GM23338 (cell line): ENCODE measurements around the gene PRCC. TPM values are rescaled to one million over a fixed set of nuclear protein-coding genes. Genes with fewer than 3 reads are reported as not detected.

Experiments
- ATAC-seq: fragments of 200-7000 bp; cut with Tn5 transposase; 3 replicates; pipeline ENCODE4 v1.9.1; 2020
- DNase-seq: peaks from one replicate; pipeline ENCODE4 v3.0.0-alpha.2; 2015; ENCODE audit warnings: low spot score
- H2AFZ ChIP-seq: fragments of 200-600 bp; sonication (generic); 2 replicates; pipeline ENCODE4 v1.8.0; 2016; ENCODE audit warnings: antibody characterized with exemption, mild to moderate bottlenecking, moderate library complexity
- H3F3A ChIP-seq: fragments of 200-600 bp; sonication (generic); replicated peaks from 2 replicates; pipeline ENCODE4 v1.8.0; 2017; ENCODE audit warnings: antibody characterized with exemption, mixed run types, low read depth
- H3K27ac ChIP-seq: fragments of 200-600 bp; sonication (generic); 2 replicates; pipeline ENCODE4 v1.6.1; 2016; ENCODE audit warnings: low read depth
- H3K27me3 ChIP-seq: fragments of 200-600 bp; sonication (generic); 2 replicates; pipeline ENCODE4 v1.8.0; 2016; ENCODE audit warnings: mild to moderate bottlenecking, mixed run types, moderate library complexity; ENCODE audit not compliant: insufficient read depth
- H3K36me3 ChIP-seq: fragments of 200-600 bp; sonication (generic); 2 replicates; pipeline ENCODE4 v1.8.0; 2016; ENCODE audit warnings: mild to moderate bottlenecking; ENCODE audit not compliant: insufficient read depth
- H3K4me1 ChIP-seq: fragments of 200-600 bp; sonication (generic); 2 replicates; pipeline ENCODE4 v1.8.0; 2016; ENCODE audit warnings: mild to moderate bottlenecking, moderate library complexity; ENCODE audit not compliant: insufficient read depth
- H3K4me2 ChIP-seq: fragments of 200-600 bp; sonication (generic); 2 replicates; pipeline ENCODE4 v1.7.1; 2017; ENCODE audit warnings: mixed run types
- H3K4me3 ChIP-seq: fragments of 200-600 bp; sonication (generic); 2 replicates; pipeline ENCODE4 v1.6.1; 2016; ENCODE audit warnings: mixed run types
- H3K79me2 ChIP-seq: fragments of 200-600 bp; sonication (generic); replicated peaks from 2 replicates; pipeline ENCODE4 v1.8.0; 2017; ENCODE audit warnings: mild to moderate bottlenecking; ENCODE audit not compliant: insufficient read depth
- H3K9me2 ChIP-seq: fragments of 200-600 bp; sonication (generic); 2 replicates; pipeline ENCODE4 v1.8.0; 2017; ENCODE audit not compliant: insufficient read depth
- H4K20me1 ChIP-seq: fragments of 200-600 bp; sonication (generic); replicated peaks from 2 replicates; pipeline ENCODE4 v1.8.0; 2017; ENCODE audit warnings: mild to moderate bottlenecking; ENCODE audit not compliant: insufficient read depth
- H3K27ac Mint-ChIP-seq: 2 replicates; pipeline ENCODE4 v1.8.0; 2020; ENCODE audit warnings: inconsistent platforms, mild to moderate bottlenecking, moderate library complexity, mixed read lengths
- H3K27me3 Mint-ChIP-seq: 3 replicates; pipeline ENCODE4 v1.8.0; 2022; ENCODE audit warnings: low read depth, mild to moderate bottlenecking, moderate library complexity, mixed read lengths, inconsistent platforms; ENCODE audit not compliant: insufficient read depth, poor library complexity
- H3K36me3 Mint-ChIP-seq: 3 replicates; pipeline ENCODE4 v1.8.0; 2021; ENCODE audit warnings: low read depth, mild to moderate bottlenecking, inconsistent platforms, moderate library complexity, mixed read lengths
- H3K4me1 Mint-ChIP-seq: 3 replicates; pipeline ENCODE4 v1.8.0; 2020; ENCODE audit warnings: mild to moderate bottlenecking, inconsistent platforms, mixed read lengths
- H3K4me3 Mint-ChIP-seq: 3 replicates; pipeline ENCODE4 v1.8.0; 2021; ENCODE audit warnings: moderate library complexity, mild to moderate bottlenecking, inconsistent platforms, mixed read lengths
- H3K9me3 Mint-ChIP-seq: 3 replicates; pipeline ENCODE4 v1.8.0; 2020; ENCODE audit warnings: moderate library complexity, mild to moderate bottlenecking, inconsistent platforms, mixed read lengths
- CREB1 ChIP-seq: fragments of 250-450 bp; sonication (Bioruptor Pico); IDR thresholded peaks from 2 replicates; pipeline ENCODE4 v1.5.0; 2020; ENCODE audit warnings: low read depth, mild to moderate bottlenecking, moderate library complexity
- EZH2phosphoT487 ChIP-seq: fragments of 200-600 bp; sonication (generic); IDR thresholded peaks from one replicate; pipeline ENCODE4 v1.8.1; 2018; ENCODE audit warnings: antibody characterized with exemption; ENCODE audit not compliant: unreplicated experiment
- NANOG ChIP-seq: IDR thresholded peaks from 2 replicates; pipeline ENCODE4 v1.6.1; 2016; ENCODE audit warnings: antibody characterized with exemption, borderline replicate concordance
- ZNF331 ChIP-seq: fragments of 250-450 bp; sonication (Bioruptor Pico); IDR thresholded peaks from 2 replicates; pipeline ENCODE4 v1.5.0; 2020; ENCODE audit warnings: low read depth, mild to moderate bottlenecking, moderate library complexity
- ZNF462 ChIP-seq: fragments of 250-450 bp; sonication (Bioruptor Pico); IDR thresholded peaks from 2 replicates; pipeline ENCODE4 v1.5.0; 2020; ENCODE audit warnings: mild to moderate bottlenecking, moderate library complexity
- polyA plus RNA-seq: library from polyadenylated mRNA; unstranded; fragments of >200 nt; fragmentation: Nextera tagmentation; extraction: Ambion mirVana; gene quantifications from 2 replicates; pipeline ENCODE4 v1.2.1, GENCODE V29; 2016
- total RNA-seq: library from RNA; depleted of rRNA; stranded (reverse); fragments of >200 nt; shearing (Covaris generic); gene quantifications from 2 replicates; pipeline ENCODE4 v1.2.3, GENCODE V29; 2014
- TF ChIP-seq, protein P1 (sequence below), 2 experiments: fragments of 200-600 bp in 1 of 2; sonication (generic) in 1 of 2; conservative IDR thresholded peaks; 2 replicates each; pipeline versions ENCODE4 v1.5.1 to v1.6.1; 2016 to 2017; ENCODE audit warnings: antibody characterized with exemption in 2 of 2, low read depth in 2 of 2, mild to moderate bottlenecking in 2 of 2, moderate library complexity in 1 of 2

Gene PRCC
- total and polyA plus RNA-seq, 2 experiments from 2014 or later, result 66.2 to 72.9 TPM

DNA sequence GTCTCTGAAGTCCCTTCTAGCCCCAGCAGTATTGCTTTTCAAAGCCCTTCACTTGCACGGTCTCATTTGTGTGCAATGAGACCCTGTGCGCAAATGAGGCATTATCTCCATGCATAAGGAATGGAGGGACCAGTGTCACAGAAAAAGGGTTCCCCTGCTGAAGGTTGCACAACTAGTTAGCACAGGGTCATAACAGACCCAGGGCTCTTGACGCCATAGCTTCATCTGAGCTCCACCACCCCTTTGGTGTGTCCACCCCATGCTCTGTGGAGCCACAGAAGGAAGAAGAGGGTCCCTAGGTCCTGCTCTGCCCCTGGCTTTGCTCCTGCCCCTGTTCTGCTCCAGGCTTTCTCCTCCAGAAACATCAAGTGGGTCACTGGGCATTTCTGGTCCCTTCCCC, 36.7 kb downstream of the PRCC start (continued):
- no peak for TF ChIP-seq ZNF462 (CRISPR knock-in tag)

GRCh38 chr1:156804572-156805243, 37.4 kb downstream of the PRCC start:
- H3K4me2 ChIP-seq, result no peak overlapping the region
- H3K9me2 ChIP-seq, result no peaks in the 10 kb centered on the region
- H2AFZ ChIP-seq, result no peak overlapping the region
- ATAC-seq (no peak), DNase-seq (no peak)
- H3K36me3 Mint-ChIP-seq, result peaks cover 23% of the 10 kb centered on the region
- no peak overlapping the region for H3K4me3 Mint-ChIP-seq
- no peak overlapping the region for H3K27ac Mint-ChIP-seq
- H3K27me3 ChIP-seq, result no peaks in the 10 kb centered on the region
- H4K20me1 ChIP-seq, result no peaks in the 10 kb centered on the region; the same call in 1 of the 2 replicates
- H3K27ac ChIP-seq, result no peak overlapping the region
- H3K36me3 ChIP-seq, result peaks cover 7% of the 10 kb centered on the region; the same call in 1 of the 2 replicates
- H3K4me1 Mint-ChIP-seq, result peaks cover 5% of the 10 kb centered on the region; the same call in 2 of the 3 replicates
- H3F3A ChIP-seq, result no peaks in the 10 kb centered on the region; the same call in 1 of the 2 replicates
- no peaks in the 10 kb centered on the region; the same call in 1 of the 2 replicates for H3K4me1 ChIP-seq
- H3K27me3 Mint-ChIP-seq, result peaks cover 21% of the 10 kb centered on the region
- H3K4me3 ChIP-seq, result no peak overlapping the region
- no peaks in the 10 kb centered on the region for H3K79me2 ChIP-seq
- H3K9me3 Mint-ChIP-seq, result no peaks in the 10 kb centered on the region
- TF ChIP-seq CREB1 (no peak), NANOG (no peak), ZNF331 (no peak), EZH2phosphoT487 (no peak), ZNF462 (CRISPR knock-in tag) (no peak)
- TF ChIP-seq, protein P1, sequence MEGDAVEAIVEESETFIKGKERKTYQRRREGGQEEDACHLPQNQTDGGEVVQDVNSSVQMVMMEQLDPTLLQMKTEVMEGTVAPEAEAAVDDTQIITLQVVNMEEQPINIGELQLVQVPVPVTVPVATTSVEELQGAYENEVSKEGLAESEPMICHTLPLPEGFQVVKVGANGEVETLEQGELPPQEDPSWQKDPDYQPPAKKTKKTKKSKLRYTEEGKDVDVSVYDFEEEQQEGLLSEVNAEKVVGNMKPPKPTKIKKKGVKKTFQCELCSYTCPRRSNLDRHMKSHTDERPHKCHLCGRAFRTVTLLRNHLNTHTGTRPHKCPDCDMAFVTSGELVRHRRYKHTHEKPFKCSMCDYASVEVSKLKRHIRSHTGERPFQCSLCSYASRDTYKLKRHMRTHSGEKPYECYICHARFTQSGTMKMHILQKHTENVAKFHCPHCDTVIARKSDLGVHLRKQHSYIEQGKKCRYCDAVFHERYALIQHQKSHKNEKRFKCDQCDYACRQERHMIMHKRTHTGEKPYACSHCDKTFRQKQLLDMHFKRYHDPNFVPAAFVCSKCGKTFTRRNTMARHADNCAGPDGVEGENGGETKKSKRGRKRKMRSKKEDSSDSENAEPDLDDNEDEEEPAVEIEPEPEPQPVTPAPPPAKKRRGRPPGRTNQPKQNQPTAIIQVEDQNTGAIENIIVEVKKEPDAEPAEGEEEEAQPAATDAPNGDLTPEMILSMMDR (conservative IDR thresholded peaks at IDR 0.05; ENCODE audit: low read depth in 2 of 2), result no peak
